Measurements from ENCODE around the gene FAM89A.

- TF ChIP-seq CTCF (conservative IDR thresholded peaks at IDR 0.05; ENCODE audit: low read length), result no peak
- no peak for TF ChIP-seq EZH2phosphoT487 (IDR thresholded peaks at IDR 0.05; ENCODE audit: borderline replicate concordance, low read depth, low read length)
These were observed 25.6 kb upstream of the FAM89A start for GRCh38 chr1:231065510-231066241.
